ENCODE results near the gene BTBD9.

The BTBD9 gene

GRCh38 chr6:38187811-38188590 is 451.7 kb downstream of the BTBD9 start:
- DNase-seq: no peak

GRCh38 chr6:38187325-38187724 is 452.4 kb downstream of the BTBD9 start:
- DNase-seq: no peak

- no peak for DNase-seq
These were observed 454.0 kb downstream of the BTBD9 start for GRCh38 chr6:38185752-38186151.

GRCh38 chr6:38185244-38185643 is 454.5 kb downstream of the BTBD9 start:
- DNase-seq: no peak

- no peak for DNase-seq
These were observed 455.1 kb downstream of the BTBD9 start for GRCh38 chr6:38184585-38185080.

GRCh38 chr6:38183856-38184584 is 455.7 kb downstream of the BTBD9 start:
- no peak for DNase-seq

- DNase-seq: no peak
These were observed 457.3 kb downstream of the BTBD9 start for GRCh38 chr6:38182426-38182825.

GRCh38 chr6:38180586-38180985 is 459.1 kb downstream of the BTBD9 start:
- no peak for DNase-seq

GRCh38 chr6:38179794-38180430 is 459.8 kb downstream of the BTBD9 start:
- no peak for DNase-seq

- no peak for DNase-seq
These were observed 460.4 kb downstream of the BTBD9 start for GRCh38 chr6:38179300-38179699.

- no peak for DNase-seq
These were observed 461.2 kb downstream of the BTBD9 start for GRCh38 chr6:38178584-38178886.

- no peak for DNase-seq
These were observed 461.7 kb downstream of the BTBD9 start for GRCh38 chr6:38177882-38178583.

- DNase-seq: no peak
These were observed 462.7 kb downstream of the BTBD9 start for GRCh38 chr6:38176797-38177751.

- no peak for DNase-seq
These were observed 463.9 kb downstream of the BTBD9 start for GRCh38 chr6:38175786-38176185.

- DNase-seq: no peak
These were observed 464.8 kb downstream of the BTBD9 start for GRCh38 chr6:38174806-38175495.

GRCh38 chr6:38174315-38174714 is 465.4 kb downstream of the BTBD9 start:
- no peak for DNase-seq

- no peak for DNase-seq
These were observed 465.8 kb downstream of the BTBD9 start for GRCh38 chr6:38173909-38174308.

- DNase-seq: no peak
These were observed 466.9 kb downstream of the BTBD9 start for GRCh38 chr6:38172739-38173410.

- DNase-seq: no peak
These were observed 467.6 kb downstream of the BTBD9 start for GRCh38 chr6:38171997-38172738.
